ENCODE data around the gene ECM1. TPM values are rescaled to one million over a fixed set of nuclear protein-coding genes. Genes with fewer than 3 reads are reported as not detected.

The ECM1 gene
- total RNA-seq, 1 experiment from 2014 or later, result 0.95 TPM

- Mint-ChIP-seq H3K27me3 (ENCODE audit: insufficient read depth, unreplicated experiment) (no peaks in the 10 kb centered on the region), H3K4me3 (ENCODE audit: unreplicated experiment) (no peak overlapping the region), H3K36me3 (ENCODE audit: insufficient read depth, unreplicated experiment) (peaks cover under 1% of the 10 kb centered on the region), H3K27ac (ENCODE audit: unreplicated experiment) (no peak overlapping the region), H3K9me3 (ENCODE audit: unreplicated experiment) (no peaks in the 10 kb centered on the region), H3K4me1 (ENCODE audit: low read depth, unreplicated experiment) (peaks cover 4% of the 10 kb centered on the region)
- no peak for DNase-seq
- intact Hi-C loops (cut with micrococcal nuclease; ENCODE audit: unreplicated experiment), result no loop called here
- H3K36me3 ChIP-seq (ENCODE audit: control insufficient read depth, insufficient read depth, low read length), result no peaks in the 10 kb centered on the region
- H3K27me3 ChIP-seq (replicated peaks; ENCODE audit: control insufficient read depth, insufficient read depth, low read length), result no peaks in the 10 kb centered on the region
- H3K4me3 ChIP-seq (ENCODE audit: low read depth, low read length), result no peak overlapping the region
- H3K4me1 ChIP-seq, result no peaks in the 10 kb centered on the region
- ChIA-PET POLR2A (no interaction called here), CTCF (interaction anchor here (0.8 kb wide), 1 partner anchor 16 kb away, joined by 3 read pairs; no protein-coding TSS in a partner anchor)
- no TSS peak for BruUV-seq (replicated peaks)
- TF ChIP-seq, protein P1, sequence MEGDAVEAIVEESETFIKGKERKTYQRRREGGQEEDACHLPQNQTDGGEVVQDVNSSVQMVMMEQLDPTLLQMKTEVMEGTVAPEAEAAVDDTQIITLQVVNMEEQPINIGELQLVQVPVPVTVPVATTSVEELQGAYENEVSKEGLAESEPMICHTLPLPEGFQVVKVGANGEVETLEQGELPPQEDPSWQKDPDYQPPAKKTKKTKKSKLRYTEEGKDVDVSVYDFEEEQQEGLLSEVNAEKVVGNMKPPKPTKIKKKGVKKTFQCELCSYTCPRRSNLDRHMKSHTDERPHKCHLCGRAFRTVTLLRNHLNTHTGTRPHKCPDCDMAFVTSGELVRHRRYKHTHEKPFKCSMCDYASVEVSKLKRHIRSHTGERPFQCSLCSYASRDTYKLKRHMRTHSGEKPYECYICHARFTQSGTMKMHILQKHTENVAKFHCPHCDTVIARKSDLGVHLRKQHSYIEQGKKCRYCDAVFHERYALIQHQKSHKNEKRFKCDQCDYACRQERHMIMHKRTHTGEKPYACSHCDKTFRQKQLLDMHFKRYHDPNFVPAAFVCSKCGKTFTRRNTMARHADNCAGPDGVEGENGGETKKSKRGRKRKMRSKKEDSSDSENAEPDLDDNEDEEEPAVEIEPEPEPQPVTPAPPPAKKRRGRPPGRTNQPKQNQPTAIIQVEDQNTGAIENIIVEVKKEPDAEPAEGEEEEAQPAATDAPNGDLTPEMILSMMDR (IDR thresholded peaks at IDR 0.05; ENCODE audit: insufficient read depth in 1 of 2, low read depth in 1 of 2, low read length in 1 of 2, severe bottlenecking in 1 of 2, unreplicated experiment in 1 of 2), result no peak
- H3K9me3 ChIP-seq, result no peaks in the 10 kb centered on the region
These were observed 13.5 kb downstream of the ECM1 start for GRCh38 chr1:150521196-150521968.

- Mint-ChIP-seq H3K27ac (ENCODE audit: unreplicated experiment) (no peak overlapping the region), H3K36me3 (ENCODE audit: insufficient read depth, unreplicated experiment) (no peaks in the 10 kb centered on the region), H3K4me3 (ENCODE audit: unreplicated experiment) (no peak overlapping the region), H3K27me3 (ENCODE audit: insufficient read depth, unreplicated experiment) (no peaks in the 10 kb centered on the region), H3K9me3 (ENCODE audit: unreplicated experiment) (no peaks in the 10 kb centered on the region), H3K4me1 (ENCODE audit: low read depth, unreplicated experiment) (no peaks in the 10 kb centered on the region)
- H3K36me3 ChIP-seq (ENCODE audit: control insufficient read depth, insufficient read depth, low read length), result no peaks in the 10 kb centered on the region
- TF ChIP-seq, protein P1 (IDR thresholded peaks at IDR 0.05; ENCODE audit: insufficient read depth in 1 of 2, low read depth in 1 of 2, low read length in 1 of 2, severe bottlenecking in 1 of 2, unreplicated experiment in 1 of 2), result no peak
- intact Hi-C loops (cut with micrococcal nuclease; ENCODE audit: unreplicated experiment), result no loop called here
- no TSS peak for BruUV-seq (replicated peaks)
- no peaks in the 10 kb centered on the region for H3K4me1 ChIP-seq
- no peaks in the 10 kb centered on the region for H3K27me3 ChIP-seq (replicated peaks; ENCODE audit: control insufficient read depth, insufficient read depth, low read length)
- CTCF ChIA-PET, result no interaction called here
- H3K4me3 ChIP-seq (ENCODE audit: low read depth, low read length), result no peak overlapping the region
- POLR2A ChIA-PET, result interaction anchor here (0.5 kb wide), 1 partner anchor 10 kb away, joined by 3 read pairs; the partner anchor contains the start of gene FALEC
- no peaks in the 10 kb centered on the region for H3K9me3 ChIP-seq
- DNase-seq, result no peak
These were observed 17.4 kb downstream of the ECM1 start for GRCh38 chr1:150525348-150525747.

DNA sequence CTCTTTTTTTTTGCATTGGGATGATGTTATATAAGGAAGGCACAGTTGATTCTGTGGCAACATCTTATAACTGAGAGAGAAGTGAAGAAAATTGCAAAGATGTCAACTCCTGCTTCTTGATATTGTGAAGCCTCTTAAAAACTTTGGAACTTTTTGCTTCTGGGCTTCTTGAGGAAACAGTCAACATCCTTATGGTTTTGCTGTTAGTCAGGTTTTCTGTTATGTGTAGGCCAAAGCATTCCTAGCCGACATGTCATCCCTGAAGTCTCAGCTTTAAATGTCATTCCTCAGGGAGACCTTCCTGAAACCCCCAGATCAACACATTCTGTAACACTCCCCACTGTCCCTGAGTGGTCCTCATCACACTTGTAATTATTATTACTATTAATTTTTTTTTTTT, 20.3 kb downstream of the ECM1 start:
- Mint-ChIP-seq H3K4me1 (ENCODE audit: low read depth, unreplicated experiment) (peaks cover 19% of the 10 kb centered on the region), H3K9me3 (ENCODE audit: unreplicated experiment) (no peaks in the 10 kb centered on the region), H3K4me3 (ENCODE audit: unreplicated experiment) (no peak overlapping the region), H3K36me3 (ENCODE audit: insufficient read depth, unreplicated experiment) (peaks cover 12% of the 10 kb centered on the region), H3K27me3 (ENCODE audit: insufficient read depth, unreplicated experiment) (no peaks in the 10 kb centered on the region), H3K27ac (ENCODE audit: unreplicated experiment) (no peak overlapping the region)
- Histone ChIP-seq H3K4me1 (peaks cover 12% of the 10 kb centered on the region), H3K27me3 (replicated peaks; ENCODE audit: control insufficient read depth, insufficient read depth, low read length) (no peaks in the 10 kb centered on the region), H3K9me3 (no peaks in the 10 kb centered on the region), H3K36me3 (ENCODE audit: control insufficient read depth, insufficient read depth, low read length) (no peaks in the 10 kb centered on the region), H3K4me3 (ENCODE audit: low read depth, low read length) (no peak overlapping the region)
- BruUV-seq (replicated peaks), result no TSS peak
- ChIA-PET POLR2A (interaction anchor here (0.6 kb wide), 1 partner anchor 40 kb away, joined by 3 read pairs; no protein-coding TSS in a partner anchor), CTCF (no interaction called here)
- no peak for DNase-seq
- intact Hi-C loops (cut with micrococcal nuclease; ENCODE audit: unreplicated experiment), result no loop called here
- TF ChIP-seq, protein P1 (IDR thresholded peaks at IDR 0.05; ENCODE audit: insufficient read depth in 1 of 2, low read depth in 1 of 2, low read length in 1 of 2, severe bottlenecking in 1 of 2, unreplicated experiment in 1 of 2), result no peak

All from Caco-2 (cell line).